Nephron (organoid): ENCODE data around the gene PTPRD.

Experiments
- H3K27ac Mint-ChIP-seq, 3 experiments: 2 replicates each; pipeline ENCODE4 v1.8.0; 2020; ENCODE audit warnings: mixed read lengths in 3 of 3, mild to moderate bottlenecking in 2 of 3, moderate library complexity in 1 of 3
- H3K27me3 Mint-ChIP-seq: 2 replicates; pipeline ENCODE4 v1.8.0; 2021; ENCODE audit warnings: low read depth, mild to moderate bottlenecking, moderate library complexity, mixed read lengths
- H3K36me3 Mint-ChIP-seq: 2 replicates; pipeline ENCODE4 v1.8.0; 2020; ENCODE audit warnings: low read depth, mixed read lengths
- H3K4me1 Mint-ChIP-seq: 2 replicates; pipeline ENCODE4 v1.8.0; 2020; ENCODE audit warnings: mixed read lengths
- H3K4me3 Mint-ChIP-seq, 3 experiments: 2 replicates each; pipeline ENCODE4 v1.8.0; 2020; ENCODE audit warnings: mild to moderate bottlenecking in 3 of 3, mixed read lengths in 3 of 3, moderate library complexity in 2 of 3
- H3K9me3 Mint-ChIP-seq: 2 replicates; pipeline ENCODE4 v1.8.0; 2020; ENCODE audit warnings: mixed read lengths
- CTCF ChIP-seq, 3 experiments: fragments of 200-600 bp; sonication (generic); IDR thresholded peaks; one replicate each; pipeline ENCODE4 v1.5.0; 2021; ENCODE audit warnings: antibody characterized with exemption in 3 of 3; ENCODE audit not compliant: unreplicated experiment in 3 of 3

The PTPRD gene

DNA sequence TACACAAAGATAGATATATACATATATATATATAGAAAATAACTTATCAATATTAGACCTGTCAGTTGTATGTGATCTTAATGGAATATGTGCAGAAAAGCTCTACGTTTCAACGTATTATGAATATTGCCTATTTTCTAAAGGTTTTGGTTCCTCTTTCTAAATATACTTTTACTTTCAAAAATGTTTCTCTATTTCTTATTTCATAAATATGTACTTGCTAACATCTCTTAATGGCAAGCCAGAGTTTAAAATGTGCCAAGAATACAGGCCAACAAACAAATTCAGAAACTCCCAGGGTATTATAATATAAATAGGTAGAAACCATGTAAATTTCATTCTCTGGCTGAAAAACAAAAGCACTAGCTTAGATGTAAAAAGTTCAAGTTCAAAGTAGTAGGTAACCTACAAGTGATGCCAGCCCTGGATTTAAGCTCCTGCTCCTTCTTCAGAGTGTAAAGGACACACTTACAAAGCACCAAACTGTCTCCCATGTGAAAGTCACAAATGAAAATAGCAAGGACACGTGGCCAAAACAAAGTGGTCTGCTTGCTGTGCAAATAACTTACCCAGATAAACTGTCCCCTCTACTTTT, 2128.1 kb downstream of the PTPRD start:
- H3K4me3 Mint-ChIP-seq: no peak overlapping the region
- peak overlapping the region in 2 of 3 experiments; percentile 30 to 40 for H3K27ac Mint-ChIP-seq
- no peaks in the 10 kb centered on the region for H3K9me3 Mint-ChIP-seq
- H3K27me3 Mint-ChIP-seq: no peaks in the 10 kb centered on the region
- TF ChIP-seq CTCF (IDR thresholded peaks at IDR 0.05; ENCODE audit: unreplicated experiment in 3 of 3): no peak
- peaks cover 71% of the 10 kb centered on the region for H3K36me3 Mint-ChIP-seq
- H3K4me1 Mint-ChIP-seq: peaks cover 11% of the 10 kb centered on the region

DNA sequence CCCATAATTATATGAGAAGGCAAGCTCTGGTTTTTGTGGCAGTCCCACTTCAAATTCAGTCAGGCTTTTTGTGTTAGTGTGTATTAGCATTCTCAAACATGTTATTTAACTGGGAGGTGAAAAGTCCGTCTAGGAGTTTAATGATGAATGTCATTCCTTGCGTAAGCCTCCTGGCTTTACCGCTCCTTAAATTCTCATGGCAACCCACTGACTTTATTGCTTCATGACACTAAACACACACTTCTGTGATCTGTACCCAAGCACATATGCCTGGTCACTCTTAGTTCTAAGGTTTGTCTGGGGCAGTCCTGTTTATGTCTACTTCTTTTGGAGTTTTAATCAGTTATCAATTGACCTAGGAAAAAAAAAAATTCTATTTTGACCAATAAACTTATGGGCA, 2135.4 kb downstream of the PTPRD start:
- Mint-ChIP-seq H3K36me3 (peaks cover 47% of the 10 kb centered on the region), H3K4me3 (no peak overlapping the region), H3K27ac (peak overlapping the region in 2 of 3 experiments; percentile 9 to 26), H3K27me3 (no peaks in the 10 kb centered on the region), H3K9me3 (no peaks in the 10 kb centered on the region), H3K4me1 (no peaks in the 10 kb centered on the region)
- no peak for TF ChIP-seq CTCF (IDR thresholded peaks at IDR 0.05; ENCODE audit: unreplicated experiment in 3 of 3)

DNA sequence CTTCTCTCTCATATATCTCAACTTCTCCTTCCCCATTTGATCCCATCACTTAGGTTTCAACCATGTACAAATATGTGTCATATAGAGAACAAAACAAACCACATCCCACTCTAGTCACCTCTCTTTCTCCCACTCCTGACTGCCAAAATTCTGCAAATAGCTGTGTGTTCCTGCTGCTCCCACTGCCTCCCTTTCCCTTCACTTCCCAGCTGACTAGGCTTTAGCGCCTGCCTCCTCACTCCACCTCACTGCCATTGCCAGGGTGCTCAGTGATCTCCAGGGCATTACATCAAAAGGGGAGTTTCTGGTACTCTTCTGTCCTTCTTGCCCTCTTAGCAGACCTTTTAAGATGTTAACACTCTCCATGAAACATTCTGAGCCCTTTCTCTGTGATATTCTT, 2137.9 kb downstream of the PTPRD start:
- Mint-ChIP-seq H3K27ac (no peak overlapping the region), H3K27me3 (no peaks in the 10 kb centered on the region), H3K9me3 (no peaks in the 10 kb centered on the region), H3K4me3 (no peak overlapping the region), H3K4me1 (no peaks in the 10 kb centered on the region), H3K36me3 (peaks cover 46% of the 10 kb centered on the region)
- no peak for TF ChIP-seq CTCF (IDR thresholded peaks at IDR 0.05; ENCODE audit: unreplicated experiment in 3 of 3)

- Mint-ChIP-seq H3K27ac (no peak overlapping the region), H3K4me1 (no peaks in the 10 kb centered on the region), H3K27me3 (no peaks in the 10 kb centered on the region), H3K9me3 (no peaks in the 10 kb centered on the region), H3K36me3 (peaks cover 44% of the 10 kb centered on the region), H3K4me3 (no peak overlapping the region)
- no peak for TF ChIP-seq CTCF (IDR thresholded peaks at IDR 0.05; ENCODE audit: unreplicated experiment in 3 of 3)
Observed at GRCh38 chr9:8473244-8474020, 2139.4 kb downstream of the PTPRD start.

- H3K27me3 Mint-ChIP-seq: no peaks in the 10 kb centered on the region
- H3K9me3 Mint-ChIP-seq: no peaks in the 10 kb centered on the region
- peaks cover 58% of the 10 kb centered on the region for H3K36me3 Mint-ChIP-seq
- H3K4me1 Mint-ChIP-seq: no peaks in the 10 kb centered on the region
- H3K4me3 Mint-ChIP-seq: no peak overlapping the region
- no peak overlapping the region for H3K27ac Mint-ChIP-seq
- TF ChIP-seq CTCF (IDR thresholded peaks at IDR 0.05; ENCODE audit: unreplicated experiment in 3 of 3): no peak
Observed at GRCh38 chr9:8468045-8468637, 2144.7 kb downstream of the PTPRD start.
